ENCODE measurements around the gene TCF15. TPM values are rescaled to one million over a fixed set of nuclear protein-coding genes. Genes with fewer than 3 reads are reported as not detected.

The TCF15 gene
- total and polyA plus RNA-seq, 2 of the 13 experiments (the other 11 are each of a cell fraction or from before 2014, with no cell fraction given): not detected

DNA sequence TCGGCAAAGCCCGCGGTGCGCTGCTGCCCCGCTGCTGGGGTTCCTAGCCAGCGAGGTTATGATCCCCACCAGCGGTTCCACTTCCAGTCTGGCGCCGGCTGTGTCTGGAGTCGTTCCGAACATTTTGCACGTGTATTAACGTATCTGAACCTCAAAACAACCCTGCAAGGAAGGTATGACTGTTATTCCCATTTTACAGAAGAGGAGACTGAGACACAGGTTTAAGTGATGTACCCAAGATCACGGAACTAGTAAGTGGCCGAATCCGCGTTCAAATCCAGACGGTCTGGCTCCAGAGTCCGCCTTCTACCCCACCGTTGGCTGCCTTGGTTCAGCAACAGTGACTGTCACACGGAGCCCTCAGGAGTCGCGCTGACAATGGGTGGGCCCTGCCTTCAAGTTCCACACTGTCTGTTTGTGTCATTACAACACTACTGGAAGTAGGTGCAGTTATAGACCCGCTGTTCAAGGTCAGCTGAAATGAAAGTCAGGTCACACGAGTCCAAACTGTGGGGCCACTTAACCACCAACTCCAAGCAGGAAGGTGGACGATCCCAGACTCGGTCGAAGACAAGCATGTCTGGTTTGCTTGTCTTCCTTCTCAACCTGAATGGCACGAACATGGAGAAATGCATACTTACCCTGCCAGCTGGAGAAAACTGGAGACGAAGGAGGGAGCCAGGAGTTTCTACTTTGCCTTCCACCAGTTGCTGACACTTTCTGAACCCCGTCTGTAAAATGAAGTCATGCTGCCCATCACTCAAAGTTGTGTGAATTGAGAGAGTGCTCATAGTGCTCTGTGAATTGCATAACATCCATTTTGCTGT is 43.7 kb upstream of the TCF15 start (continued):
- TF ChIP-seq ZNF382 (CRISPR knock-in tag; IDR thresholded peaks at IDR 0.05; ENCODE audit: borderline replicate concordance): no peak
- no peak; the same call in 1 of the 2 replicates for TF ChIP-seq ISL2 (CRISPR knock-in tag; IDR thresholded peaks at IDR 0.05)
- peak; percentile 28; the same call in 1 of the 2 replicates for TF ChIP-seq TAF1 (CRISPR knock-in tag; IDR thresholded peaks at IDR 0.05)
- TF ChIP-seq, protein P1, sequence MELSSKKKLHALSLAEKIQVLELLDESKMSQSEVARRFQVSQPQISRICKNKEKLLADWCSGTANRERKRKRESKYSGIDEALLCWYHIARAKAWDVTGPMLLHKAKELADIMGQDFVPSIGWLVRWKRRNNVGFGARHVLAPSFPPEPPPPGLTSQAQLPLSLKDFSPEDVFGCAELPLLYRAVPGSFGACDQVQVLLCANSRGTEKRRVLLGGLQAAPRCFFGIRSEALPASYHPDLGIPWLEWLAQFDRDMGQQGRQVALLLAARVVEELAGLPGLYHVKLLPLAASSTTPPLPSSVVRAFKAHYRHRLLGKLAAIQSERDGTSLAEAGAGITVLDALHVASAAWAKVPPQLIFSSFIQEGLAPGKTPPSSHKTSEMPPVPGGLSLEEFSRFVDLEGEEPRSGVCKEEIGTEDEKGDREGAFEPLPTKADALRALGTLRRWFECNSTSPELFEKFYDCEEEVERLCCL (CRISPR knock-in tag; IDR thresholded peaks at IDR 0.05; ENCODE audit: borderline replicate concordance): no peak
- TF ChIP-seq ZNF460 (CRISPR knock-in tag; IDR thresholded peaks at IDR 0.05; ENCODE audit: borderline replicate concordance): no peak
- TF ChIP-seq, protein P2, sequence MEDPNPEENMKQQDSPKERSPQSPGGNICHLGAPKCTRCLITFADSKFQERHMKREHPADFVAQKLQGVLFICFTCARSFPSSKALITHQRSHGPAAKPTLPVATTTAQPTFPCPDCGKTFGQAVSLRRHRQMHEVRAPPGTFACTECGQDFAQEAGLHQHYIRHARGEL (CRISPR knock-in tag; IDR thresholded peaks at IDR 0.05): peak; percentile 18; the same call in 1 of the 2 replicates
- TF ChIP-seq TEAD2 (CRISPR knock-in tag; IDR thresholded peaks at IDR 0.05): no peak
- TF ChIP-seq ZSCAN29 (CRISPR knock-in tag; conservative IDR thresholded peaks at IDR 0.05): 0 out of 2 replicates have a peak, but pooled peaks have one; percentile 12
- TF ChIP-seq, protein P3, sequence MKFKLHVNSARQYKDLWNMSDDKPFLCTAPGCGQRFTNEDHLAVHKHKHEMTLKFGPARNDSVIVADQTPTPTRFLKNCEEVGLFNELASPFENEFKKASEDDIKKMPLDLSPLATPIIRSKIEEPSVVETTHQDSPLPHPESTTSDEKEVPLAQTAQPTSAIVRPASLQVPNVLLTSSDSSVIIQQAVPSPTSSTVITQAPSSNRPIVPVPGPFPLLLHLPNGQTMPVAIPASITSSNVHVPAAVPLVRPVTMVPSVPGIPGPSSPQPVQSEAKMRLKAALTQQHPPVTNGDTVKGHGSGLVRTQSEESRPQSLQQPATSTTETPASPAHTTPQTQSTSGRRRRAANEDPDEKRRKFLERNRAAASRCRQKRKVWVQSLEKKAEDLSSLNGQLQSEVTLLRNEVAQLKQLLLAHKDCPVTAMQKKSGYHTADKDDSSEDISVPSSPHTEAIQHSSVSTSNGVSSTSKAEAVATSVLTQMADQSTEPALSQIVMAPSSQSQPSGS (CRISPR knock-in tag; IDR thresholded peaks at IDR 0.05): peak; percentile 11
- TF ChIP-seq, protein P4, sequence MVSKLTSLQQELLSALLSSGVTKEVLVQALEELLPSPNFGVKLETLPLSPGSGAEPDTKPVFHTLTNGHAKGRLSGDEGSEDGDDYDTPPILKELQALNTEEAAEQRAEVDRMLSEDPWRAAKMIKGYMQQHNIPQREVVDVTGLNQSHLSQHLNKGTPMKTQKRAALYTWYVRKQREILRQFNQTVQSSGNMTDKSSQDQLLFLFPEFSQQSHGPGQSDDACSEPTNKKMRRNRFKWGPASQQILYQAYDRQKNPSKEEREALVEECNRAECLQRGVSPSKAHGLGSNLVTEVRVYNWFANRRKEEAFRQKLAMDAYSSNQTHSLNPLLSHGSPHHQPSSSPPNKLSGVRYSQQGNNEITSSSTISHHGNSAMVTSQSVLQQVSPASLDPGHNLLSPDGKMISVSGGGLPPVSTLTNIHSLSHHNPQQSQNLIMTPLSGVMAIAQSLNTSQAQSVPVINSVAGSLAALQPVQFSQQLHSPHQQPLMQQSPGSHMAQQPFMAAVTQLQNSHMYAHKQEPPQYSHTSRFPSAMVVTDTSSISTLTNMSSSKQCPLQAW (CRISPR knock-in tag; IDR thresholded peaks at IDR 0.05): peak; percentile 89
- no peak for TF ChIP-seq ZSCAN12 (CRISPR knock-in tag; IDR thresholded peaks at IDR 0.05)
- no peak for TF ChIP-seq LCORL (IDR thresholded peaks at IDR 0.05)
- TF ChIP-seq LCORL (CRISPR knock-in tag; IDR thresholded peaks at IDR 0.05): no peak
- TF ChIP-seq, protein P5, sequence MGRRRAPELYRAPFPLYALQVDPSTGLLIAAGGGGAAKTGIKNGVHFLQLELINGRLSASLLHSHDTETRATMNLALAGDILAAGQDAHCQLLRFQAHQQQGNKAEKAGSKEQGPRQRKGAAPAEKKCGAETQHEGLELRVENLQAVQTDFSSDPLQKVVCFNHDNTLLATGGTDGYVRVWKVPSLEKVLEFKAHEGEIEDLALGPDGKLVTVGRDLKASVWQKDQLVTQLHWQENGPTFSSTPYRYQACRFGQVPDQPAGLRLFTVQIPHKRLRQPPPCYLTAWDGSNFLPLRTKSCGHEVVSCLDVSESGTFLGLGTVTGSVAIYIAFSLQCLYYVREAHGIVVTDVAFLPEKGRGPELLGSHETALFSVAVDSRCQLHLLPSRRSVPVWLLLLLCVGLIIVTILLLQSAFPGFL (CRISPR knock-in tag; IDR thresholded peaks at IDR 0.05): no peak
- TF ChIP-seq TBX3 (IDR thresholded peaks at IDR 0.05; ENCODE audit: borderline replicate concordance): 0 out of 2 replicates have a peak, but pooled peaks have one; percentile 21
- no peak for TF ChIP-seq AHR (CRISPR knock-in tag; IDR thresholded peaks at IDR 0.05)
- TF ChIP-seq ZNF766 (CRISPR knock-in tag; IDR thresholded peaks at IDR 0.05; ENCODE audit: borderline replicate concordance): no peak
- no peak for TF ChIP-seq ZNF101 (CRISPR knock-in tag; IDR thresholded peaks at IDR 0.05; ENCODE audit: borderline replicate concordance, low read depth)
- no peak for TF ChIP-seq ZNF549 (CRISPR knock-in tag; IDR thresholded peaks at IDR 0.05)
- TF ChIP-seq ZNF30 (CRISPR knock-in tag; IDR thresholded peaks at IDR 0.05): 0 out of 2 replicates have a peak, but pooled peaks have one; percentile 27
- peak; percentile 99 for TF ChIP-seq CHD4 (IDR thresholded peaks at IDR 0.05; ENCODE audit: borderline replicate concordance, low read length)

Data from HepG2 (cell line).